ENCODE measurements around the gene SORL1. TPM values are rescaled to one million over a fixed set of nuclear protein-coding genes. Genes with fewer than 3 reads are reported as not detected.

SORL1 gene
- total and polyA plus RNA-seq, 2 of the 8 experiments (the other 6 are each of a cell fraction or from before 2014, with no cell fraction given): 38.1 to 65.5 TPM

- Histone ChIP-seq H2BK20ac (ENCODE audit: low read length) (no peak overlapping the region), H3K18ac (ENCODE audit: extremely low read depth, low read length) (no peak overlapping the region), H4K20me1 (replicated peaks in 1 of 2; ENCODE audit: control insufficient read depth in 1 of 2, insufficient read depth in 2 of 2, low read length in 2 of 2) (peaks cover 0 to 3% of the 10 kb centered on the region in 2 experiments), H3K56ac (replicated peaks; ENCODE audit: insufficient read length, low read depth, low read length) (no peak overlapping the region), H3K9me3 (ENCODE audit: insufficient read depth in 2 of 2, low read depth in 1 of 2, low read length in 1 of 2) (no peaks in the 10 kb centered on the region), H2AFZ (ENCODE audit: low read length) (no peak overlapping the region), H2BK120ac (replicated peaks; ENCODE audit: low read depth, low read length) (no peak overlapping the region), H3K79me1 (ENCODE audit: low read depth, low read length) (no peaks in the 10 kb centered on the region; the same call in 1 of the 2 replicates), H4K91ac (replicated peaks; ENCODE audit: insufficient read length, low read length) (no peak overlapping the region), H4K5ac (ENCODE audit: insufficient read length, low read depth, low read length) (no peak overlapping the region), H3K4ac (replicated peaks; ENCODE audit: insufficient read length, low read depth, low read length) (no peak overlapping the region), H3K79me2 (ENCODE audit: control insufficient read depth in 1 of 2, insufficient read depth in 2 of 2, low read length in 2 of 2) (no peaks in the 10 kb centered on the region), H3K27me3 (replicated peaks in 1 of 4; ENCODE audit: control insufficient read depth in 3 of 4, extremely low read depth in 1 of 4, insufficient read depth in 3 of 4, low read length in 3 of 4) (no peaks in the 10 kb centered on the region), H3K4me2 (ENCODE audit: insufficient read depth in 1 of 2, low read depth in 2 of 2, low read length in 2 of 2) (no peak overlapping the region), H2BK12ac (ENCODE audit: low read depth, low read length) (no peak overlapping the region), H4K8ac (ENCODE audit: extremely low read depth, insufficient read depth, low read length) (no peak overlapping the region), H3K23me2 (ENCODE audit: low read depth, low read length) (no peaks in the 10 kb centered on the region), H3K27ac (ENCODE audit: low read depth, low read length) (no peak overlapping the region), H3K4me3 (ENCODE audit: extremely low read depth in 1 of 4, insufficient read depth in 2 of 4, low read depth in 3 of 4, low read length in 4 of 4) (no peak overlapping the region), H3K23ac (ENCODE audit: insufficient read length) (no peak overlapping the region), H3K4me1 (replicated peaks in 1 of 4; ENCODE audit: control insufficient read depth in 3 of 4, insufficient read depth in 4 of 4, low read length in 3 of 4) (peaks cover 0 to 3% (median 0%) of the 10 kb centered on the region in 4 experiments; a peak in 1 of 7 replicates), H3K14ac (ENCODE audit: insufficient read length) (no peak overlapping the region), H3K9ac (replicated peaks in 1 of 4; ENCODE audit: extremely low read depth in 1 of 4, low read depth in 3 of 4, low read length in 3 of 4) (no peak overlapping the region), H2BK15ac (ENCODE audit: low read length) (no peak overlapping the region), H3K36me3 (ENCODE audit: control insufficient read depth in 2 of 4, insufficient read depth in 4 of 4, low read length in 3 of 4) (peaks cover 25 to 67% (median 57%) of the 10 kb centered on the region in 4 experiments), H2BK5ac (ENCODE audit: low read depth, low read length) (no peak overlapping the region), H2AK5ac (ENCODE audit: low read depth, low read length) (no peak overlapping the region)
- CTCF ChIA-PET (ENCODE audit: partially characterized antibody): interaction anchor here (0.7 to 2.5 kb wide), 11 partner anchors 8 to 338 kb away, joined by 3 to 12 read pairs (median 4); no protein-coding TSS in a partner anchor
- 85% methylated on average over 5 of the region's 5 CpGs; no CpG with 5 or more reads in 1 of the 2 experiments for WGBS, 2 experiments (ENCODE audit: extremely low coverage in 1 of 2, insufficient coverage in 1 of 2, insufficient read length in 1 of 2, insufficient replicate concordance in 2 of 2, low coverage in 1 of 2, low lambda C conversion rate in 2 of 2, missing lambda C conversion rate in 1 of 2)
- POLR2A ChIA-PET (ENCODE audit: partially characterized antibody): no interaction called here
- DNase-seq (ENCODE audit: low read depth in 1 of 2, low spot score in 2 of 2): no peak
- FAIRE-seq: no peak
- TF ChIP-seq KDM1A (IDR thresholded peaks at IDR 0.05; ENCODE audit: borderline replicate concordance, low read length): no peak
- TF ChIP-seq ATF2 (IDR thresholded peaks at IDR 0.05; ENCODE audit: low read length): no peak
- no peak for TF ChIP-seq TAF1 (IDR thresholded peaks at IDR 0.05; ENCODE audit: low read depth, low read length)
Measured at GRCh38 chr11:121589946-121590537, 137.9 kb downstream of the SORL1 start.

All from H1 (cell line).